ENCODE measurements around the gene OR4A5.
"Not testable (repeated sequence)": the region's sequence is repeated elsewhere in the genome, so short reads cannot be mapped to it uniquely, and the experiment has no call there.

OR4A5 gene

GRCh38 chr11:54706532-54706931 is at the start of gene OR4A5:
TSS of gene OR4A5 (plus strand) at chr11:54706832. CDS start at chr11:54706885, 53 bp downstream.
- not testable (repeated sequence) for DNase-seq (ENCODE audit: low read depth in 2 of 2)

- DNase-seq (ENCODE audit: low read depth in 2 of 2), result not testable (repeated sequence)
Measured at GRCh38 chr11:54720094-54720493, 13.5 kb downstream of the OR4A5 start.
